CD14-positive monocyte (primary cell): ENCODE measurements around the gene LTO1. TPM values are rescaled to one million over a fixed set of nuclear protein-coding genes. Genes with fewer than 3 reads are reported as not detected.

ENCODE experiments used
- DNase-seq, 3 donors: peaks; one replicate each; pipeline ENCODE4 v3.0.0-alpha.2; 2011 to 2022
- H2AFZ ChIP-seq: 2 replicates; pipeline ENCODE4 v1.6.0; 2012; ENCODE audit warnings: mild to moderate bottlenecking, low read depth, low read length, inconsistent platforms; ENCODE audit not compliant: insufficient read depth, poor library complexity, severe bottlenecking
- H3K27ac ChIP-seq, 2 donors: 1 replicate in 1 of 2; 2 replicates in 1 of 2; pipeline ENCODE4 v1.5.1; 2012 to 2013; ENCODE audit warnings: low read length in 2 of 2, control low read depth in 1 of 2, inconsistent platforms in 1 of 2, low read depth in 1 of 2, mild to moderate bottlenecking in 1 of 2
- H3K27me3 ChIP-seq, 2 donors: one replicate each; pipeline versions ENCODE4 v1.6.0 to v1.6.1; 2011 to 2013; ENCODE audit warnings: low read length in 2 of 2; ENCODE audit not compliant: control insufficient read depth in 2 of 2, insufficient read depth in 2 of 2
- H3K36me3 ChIP-seq, 2 donors: replicated peaks in 1 of 2; 1 replicate in 1 of 2; 2 replicates in 1 of 2; pipeline versions ENCODE4 v1.5.1 to v1.6.1; 2012 to 2013; ENCODE audit warnings: low read length in 2 of 2, control low read depth in 1 of 2, inconsistent platforms in 1 of 2, mild to moderate bottlenecking in 1 of 2; ENCODE audit not compliant: insufficient read depth in 2 of 2, control insufficient read depth in 1 of 2
- H3K4me1 ChIP-seq, 2 donors: 1 replicate in 1 of 2; 2 replicates in 1 of 2; pipeline versions ENCODE4 v1.5.1 to v1.6.1; 2012 to 2013; ENCODE audit warnings: low read length in 2 of 2, control low read depth in 1 of 2, inconsistent platforms in 1 of 2, mild to moderate bottlenecking in 1 of 2, moderate library complexity in 1 of 2; ENCODE audit not compliant: insufficient read depth in 2 of 2, control insufficient read depth in 1 of 2
- H3K4me2 ChIP-seq: replicated peaks from 2 replicates; pipeline ENCODE3; 2012; ENCODE audit warnings: low read length, moderate library complexity, mild to moderate bottlenecking; ENCODE audit not compliant: poor library complexity, severe bottlenecking; ENCODE audit errors: extremely low read depth
- H3K4me3 ChIP-seq, 3 experiments: fragments of 200-600 bp in 1 of 3; sonication (generic) in 1 of 3; replicated peaks in 1 of 3; 1 replicate in 2 of 3; 2 replicates in 1 of 3; pipeline ENCODE4 v1.5.1; 2011 to 2013; ENCODE audit warnings: low read length in 3 of 3, mild to moderate bottlenecking in 3 of 3, control low read depth in 2 of 3, low read depth in 2 of 3, inconsistent platforms in 1 of 3, moderate library complexity in 1 of 3
- H3K79me2 ChIP-seq: 2 replicates; pipeline ENCODE4 v1.6.0; 2012; ENCODE audit warnings: mild to moderate bottlenecking, control low read depth, inconsistent platforms, low read length, moderate library complexity; ENCODE audit not compliant: insufficient read depth
- H3K9ac ChIP-seq: 2 replicates; pipeline ENCODE4 v1.6.0; 2017; ENCODE audit warnings: low read length, mild to moderate bottlenecking; ENCODE audit not compliant: insufficient read depth, poor library complexity, severe bottlenecking
- H3K9me3 ChIP-seq, 2 donors: replicated peaks in 1 of 2; 1 replicate in 1 of 2; 2 replicates in 1 of 2; pipeline versions ENCODE4 v1.5.1 to v1.6.1; 2012 to 2013; ENCODE audit warnings: low read length in 2 of 2, control low read depth in 1 of 2; ENCODE audit not compliant: control insufficient read depth in 1 of 2, insufficient read depth in 1 of 2
- H4K20me1 ChIP-seq: 2 replicates; pipeline ENCODE4 v1.6.0; 2012; ENCODE audit warnings: mild to moderate bottlenecking, low read length, control low read depth, moderate library complexity; ENCODE audit not compliant: insufficient read depth
- H3K27ac Mint-ChIP-seq, 7 donors: one replicate each; pipeline ENCODE4 v1.8.0; 2020; ENCODE audit warnings: mild to moderate bottlenecking in 7 of 7, mixed read lengths in 7 of 7, moderate library complexity in 6 of 7, inconsistent platforms in 2 of 7
- H3K27me3 Mint-ChIP-seq, 3 donors: one replicate each; pipeline ENCODE4 v1.8.0; 2021 to 2022; ENCODE audit warnings: low read depth in 3 of 3, mild to moderate bottlenecking in 3 of 3, mixed read lengths in 3 of 3, moderate library complexity in 3 of 3, inconsistent platforms in 1 of 3
- H3K36me3 Mint-ChIP-seq, 2 donors: one replicate each; pipeline ENCODE4 v1.8.0; 2020; ENCODE audit warnings: mixed read lengths in 2 of 2, inconsistent platforms in 1 of 2, mild to moderate bottlenecking in 1 of 2
- H3K4me1 Mint-ChIP-seq: one replicate; pipeline ENCODE4 v1.8.0; 2020; ENCODE audit warnings: mild to moderate bottlenecking, mixed read lengths
- H3K4me3 Mint-ChIP-seq, 2 donors: one replicate each; pipeline ENCODE4 v1.8.0; 2020; ENCODE audit warnings: mild to moderate bottlenecking in 2 of 2, mixed read lengths in 2 of 2, moderate library complexity in 1 of 2
- H3K9me3 Mint-ChIP-seq, 7 donors: one replicate each; pipeline ENCODE4 v1.8.0; 2020 to 2022; ENCODE audit warnings: mixed read lengths in 7 of 7, mild to moderate bottlenecking in 6 of 7, moderate library complexity in 6 of 7, inconsistent platforms in 2 of 7
- WGBS: methylation state at CpG from one replicate; pipeline ENCODE4 v1.1.5; 2013; ENCODE audit warnings: missing lambda C conversion rate; ENCODE audit not compliant: insufficient coverage; 5-methylcytosine and 5-hydroxymethylcytosine counted together
- intact Hi-C, 2 donors: fragments of 100-400 bp; cut with micrococcal nuclease; formaldehyde crosslinking; loops; one replicate each; pipeline versions ENCODE4 v1.15.0 to v1.15.1; 2023
- polyA plus RNA-seq, 3 donors: library from polyadenylated mRNA; depleted of rRNA in 1 of 3; unstranded in 2 of 3; stranded (reverse) in 1 of 3; fragments of 300-500 nt in 2 of 3; fragments of >200 nt in 1 of 3; fragmentation: Illumina TruSeq in 2 of 3; gene quantifications; 1 replicate in 2 of 3; 2 replicates in 1 of 3; pipeline ENCODE4 v1.2.3, GENCODE V29; 2012 to 2021
- TF ChIP-seq, protein P1 (sequence below): fragments of 200-600 bp; IDR thresholded peaks from one replicate; pipeline ENCODE4 v1.8.0; 2022; ENCODE audit warnings: antibody characterized with exemption, mild to moderate bottlenecking

The LTO1 gene
- polyA plus RNA-seq, 3 donors = 3.9 to 27.1 (median 5.2) TPM

DNA sequence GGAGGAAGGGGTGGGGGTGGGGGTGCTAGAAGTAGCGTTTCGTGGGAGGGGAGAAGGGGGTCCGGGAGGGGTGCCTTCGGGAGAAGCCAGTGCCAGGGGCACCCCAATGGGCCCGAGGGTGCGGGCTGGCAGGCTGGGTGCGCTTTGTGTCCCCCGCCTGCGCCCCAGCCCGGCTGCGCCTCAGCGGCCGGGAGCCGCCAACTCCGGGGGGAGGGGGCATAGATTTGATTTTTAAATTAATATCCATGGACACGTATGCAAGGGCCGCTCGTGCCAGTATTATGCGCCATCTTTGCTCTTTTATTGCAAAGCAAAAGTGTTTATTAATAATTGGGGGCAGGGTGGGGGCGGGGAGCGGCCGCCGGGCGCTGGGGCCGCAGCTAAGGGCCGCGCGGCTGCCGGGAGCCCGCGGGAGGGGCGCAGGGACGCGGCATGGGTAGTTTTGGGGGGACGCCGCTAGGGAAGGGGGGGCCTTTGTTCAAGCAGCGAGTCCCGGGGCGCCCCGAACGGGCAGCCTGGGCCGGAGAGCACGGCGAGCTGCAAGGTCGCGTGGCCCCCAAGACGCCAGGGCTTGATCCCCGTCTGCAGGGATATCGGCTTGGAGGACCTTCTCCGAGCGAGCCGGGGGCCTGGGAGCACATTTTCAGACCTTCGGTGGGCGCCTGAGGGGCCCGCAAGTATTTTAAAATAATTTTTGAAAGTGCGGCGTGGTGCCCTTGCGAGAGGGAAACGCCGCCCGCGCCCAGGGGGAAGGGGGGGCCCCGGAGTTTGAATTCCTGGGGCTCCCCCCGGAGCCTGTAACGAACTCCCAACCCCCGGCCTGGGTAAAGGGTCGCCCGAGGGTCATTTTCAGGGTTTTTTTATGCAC lies 33.2 kb downstream of the LTO1 start:
- peaks cover 30% of the 10 kb centered on the region for H3K4me1 Mint-ChIP-seq
- H3K4me2 ChIP-seq = peak overlapping the region; percentile 95
- DNase-seq = no peak
- H3K9me3 Mint-ChIP-seq = peaks cover 0 to 21% (median 10%) of the 10 kb centered on the region in 7 donors
- H3K36me3 ChIP-seq = no peaks in the 10 kb centered on the region
- peak overlapping the region; percentile 51 to 87 (median 53) for H3K4me3 ChIP-seq
- H3K36me3 Mint-ChIP-seq = peaks cover 2 to 3% of the 10 kb centered on the region in 2 donors
- H3K4me1 ChIP-seq = peaks cover 42 to 52% of the 10 kb centered on the region in 2 donors
- peaks cover 37 to 66% of the 10 kb centered on the region in 2 donors for H3K27me3 ChIP-seq
- H3K9me3 ChIP-seq = peaks cover 0 to 15% of the 10 kb centered on the region in 2 donors
- no peaks in the 10 kb centered on the region for H4K20me1 ChIP-seq
- H3K27ac Mint-ChIP-seq = no peak overlapping the region
- H3K79me2 ChIP-seq = no peaks in the 10 kb centered on the region
- under 1% methylated on average over 47 of the region's 68 CpGs for WGBS
- intact Hi-C loops = loop anchor here (2.0 to 5.0 kb wide), 4 partner anchors 245 to 541 kb away; partner anchors contain the start of gene MYEOV (in 1 of the 2)
- TF ChIP-seq, protein P1, sequence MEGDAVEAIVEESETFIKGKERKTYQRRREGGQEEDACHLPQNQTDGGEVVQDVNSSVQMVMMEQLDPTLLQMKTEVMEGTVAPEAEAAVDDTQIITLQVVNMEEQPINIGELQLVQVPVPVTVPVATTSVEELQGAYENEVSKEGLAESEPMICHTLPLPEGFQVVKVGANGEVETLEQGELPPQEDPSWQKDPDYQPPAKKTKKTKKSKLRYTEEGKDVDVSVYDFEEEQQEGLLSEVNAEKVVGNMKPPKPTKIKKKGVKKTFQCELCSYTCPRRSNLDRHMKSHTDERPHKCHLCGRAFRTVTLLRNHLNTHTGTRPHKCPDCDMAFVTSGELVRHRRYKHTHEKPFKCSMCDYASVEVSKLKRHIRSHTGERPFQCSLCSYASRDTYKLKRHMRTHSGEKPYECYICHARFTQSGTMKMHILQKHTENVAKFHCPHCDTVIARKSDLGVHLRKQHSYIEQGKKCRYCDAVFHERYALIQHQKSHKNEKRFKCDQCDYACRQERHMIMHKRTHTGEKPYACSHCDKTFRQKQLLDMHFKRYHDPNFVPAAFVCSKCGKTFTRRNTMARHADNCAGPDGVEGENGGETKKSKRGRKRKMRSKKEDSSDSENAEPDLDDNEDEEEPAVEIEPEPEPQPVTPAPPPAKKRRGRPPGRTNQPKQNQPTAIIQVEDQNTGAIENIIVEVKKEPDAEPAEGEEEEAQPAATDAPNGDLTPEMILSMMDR = no peak
- H3K9ac ChIP-seq = peak overlapping the region; percentile 59
- H3K27ac ChIP-seq = no peak overlapping the region
- H3K27me3 Mint-ChIP-seq = peaks cover 52 to 77% (median 57%) of the 10 kb centered on the region in 3 donors
- peak overlapping the region; percentile 73 to 85 for H3K4me3 Mint-ChIP-seq
- peak overlapping the region; percentile 83 for H2AFZ ChIP-seq

- peaks cover 0 to 25% (median 10%) of the 10 kb centered on the region in 7 donors for H3K9me3 Mint-ChIP-seq
- no peak within 1 kb of the TSS for H3K27ac Mint-ChIP-seq
- Histone ChIP-seq H3K9ac (peak within 1 kb of the TSS; percentile 59), H2AFZ (peak within 1 kb of the TSS; percentile 83), H4K20me1 (no peaks in the 10 kb centered on the region), H3K4me2 (peak within 1 kb of the TSS; percentile 95), H3K4me1 (peaks cover 46 to 59% of the 10 kb centered on the region in 2 donors), H3K9me3 (peaks cover 0 to 22% of the 10 kb centered on the region in 2 donors), H3K27me3 (peaks cover 44 to 74% of the 10 kb centered on the region in 2 donors), H3K79me2 (no peaks in the 10 kb centered on the region), H3K27ac (no peak within 1 kb of the TSS), H3K36me3 (no peaks in the 10 kb centered on the region), H3K4me3 (peak within 1 kb of the TSS; percentile 51 to 87 (median 53))
- peak in 1 of 3 donors; percentile 36 for DNase-seq
- H3K27me3 Mint-ChIP-seq = peaks cover 59 to 85% (median 64%) of the 10 kb centered on the region in 3 donors
- TF ChIP-seq, protein P1 = no peak
- H3K4me1 Mint-ChIP-seq = peaks cover 34% of the 10 kb centered on the region
- H3K4me3 Mint-ChIP-seq = peak within 1 kb of the TSS; percentile 73 to 85
- intact Hi-C loops = loop anchor here (5.0 kb wide), 2 partner anchors 246 to 349 kb away; partner anchors contain the start of gene MYEOV (in 1 of the 2)
- H3K36me3 Mint-ChIP-seq = peaks cover 2 to 3% of the 10 kb centered on the region in 2 donors
- WGBS = under 1% methylated on average over 33 of the region's 49 CpGs
Measured at GRCh38 chr11:69640995-69641581, 34.1 kb downstream of the LTO1 start, which contains the start of gene CCND1. CCND1 (plus strand) TSS chr11:69641156; CDS start chr11:69641314, 158 bp downstream.
